ENCODE measurements around the gene TREML1. TPM values are rescaled to one million over a fixed set of nuclear protein-coding genes. Genes with fewer than 3 reads are reported as not detected.
"Not testable (repeated sequence)": the region's sequence is repeated elsewhere in the genome, so short reads cannot be mapped to it uniquely, and the experiment has no call there.

Gene TREML1
- total RNA-seq, 1 donor from 2014 or later: not detected

DNA sequence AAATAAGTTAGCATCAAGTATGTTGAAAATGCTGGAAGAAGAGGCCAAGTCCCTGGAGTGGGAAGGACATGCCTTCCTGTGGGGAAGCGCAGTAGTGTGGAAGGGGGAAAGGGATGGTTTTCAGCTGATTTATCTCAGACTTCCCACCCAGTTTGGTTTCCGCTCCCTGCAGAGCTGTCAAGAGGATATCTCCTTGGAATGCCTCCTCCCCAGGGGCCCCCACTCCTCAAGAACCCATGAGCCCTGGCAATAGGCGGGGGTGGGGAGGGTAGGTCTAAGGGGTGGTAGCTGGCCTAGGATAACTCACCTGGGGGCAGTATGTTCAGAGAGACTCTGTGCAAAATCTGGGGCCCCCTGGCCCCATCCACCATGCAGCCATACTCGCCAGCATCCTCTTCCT is 696 bp downstream of the TREML1 start:
- H3K27ac Mint-ChIP-seq: no peak overlapping the region
- no peak overlapping the region for H3K4me3 Mint-ChIP-seq
- DNase-seq: no peak
- peaks cover 17% of the 10 kb centered on the region for H3K27me3 Mint-ChIP-seq
- intact Hi-C loops (cut with micrococcal nuclease): no loop called here
- H3K9me3 Mint-ChIP-seq: no peaks in the 10 kb centered on the region
- no peaks in the 10 kb centered on the region for H3K36me3 Mint-ChIP-seq (ENCODE audit: low read depth)
- peaks cover 7% of the 10 kb centered on the region for H3K4me1 Mint-ChIP-seq

DNA sequence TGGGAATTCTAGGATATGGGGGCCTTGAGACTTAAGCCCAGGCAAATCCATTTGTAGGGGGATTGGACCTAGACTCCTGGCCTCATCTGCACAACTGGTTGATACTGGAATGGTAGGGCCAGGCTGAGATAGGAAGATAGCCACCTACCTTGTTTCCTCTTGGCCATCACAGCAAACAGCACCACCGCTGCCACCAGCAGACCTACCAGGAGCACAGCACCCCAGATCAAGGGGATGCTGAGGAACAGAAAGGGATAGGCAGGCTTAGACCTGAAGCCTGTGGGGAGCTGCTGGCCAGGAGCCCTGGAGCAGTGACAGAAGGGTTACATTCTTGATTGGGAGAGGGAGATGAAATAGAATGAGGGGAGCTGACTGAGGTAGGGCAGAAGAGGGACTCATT is 3.5 kb downstream of the TREML1 start:
- Mint-ChIP-seq H3K27me3 (peaks cover 8% of the 10 kb centered on the region), H3K4me1 (peaks cover 22% of the 10 kb centered on the region), H3K9me3 (no peaks in the 10 kb centered on the region), H3K4me3 (no peak overlapping the region), H3K36me3 (ENCODE audit: low read depth) (peaks cover 2% of the 10 kb centered on the region), H3K27ac (no peak overlapping the region)
- intact Hi-C loops (cut with micrococcal nuclease): no loop called here
- DNase-seq: no peak

DNA sequence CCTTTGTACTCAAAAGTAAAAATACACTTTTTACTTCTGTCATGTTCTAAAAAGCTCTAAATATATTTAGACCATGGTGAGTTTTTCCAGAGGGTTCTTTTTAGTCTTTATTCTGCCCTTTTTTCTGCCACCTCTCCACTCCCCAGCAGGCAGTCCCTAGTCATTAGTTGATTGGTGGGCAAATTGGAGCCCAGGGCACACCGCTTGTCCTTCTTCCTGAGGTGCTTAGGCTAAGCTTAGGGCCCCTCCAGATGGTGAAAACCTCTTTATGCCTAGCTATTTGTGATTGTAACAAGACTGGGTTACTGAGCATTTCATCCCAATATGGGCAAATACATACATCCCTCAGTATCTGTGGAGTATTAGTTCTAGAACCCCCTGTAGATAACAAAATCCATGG is 6.2 kb downstream of the TREML1 start:
- no peak overlapping the region for H3K27ac Mint-ChIP-seq
- H3K27me3 Mint-ChIP-seq: no peaks in the 10 kb centered on the region
- intact Hi-C loops (cut with micrococcal nuclease): no loop called here
- no peaks in the 10 kb centered on the region for H3K9me3 Mint-ChIP-seq
- peaks cover 20% of the 10 kb centered on the region for H3K4me1 Mint-ChIP-seq
- H3K36me3 Mint-ChIP-seq (ENCODE audit: low read depth): peaks cover 5% of the 10 kb centered on the region
- no peak for DNase-seq
- peak overlapping the region; percentile 33 for H3K4me3 Mint-ChIP-seq

DNA sequence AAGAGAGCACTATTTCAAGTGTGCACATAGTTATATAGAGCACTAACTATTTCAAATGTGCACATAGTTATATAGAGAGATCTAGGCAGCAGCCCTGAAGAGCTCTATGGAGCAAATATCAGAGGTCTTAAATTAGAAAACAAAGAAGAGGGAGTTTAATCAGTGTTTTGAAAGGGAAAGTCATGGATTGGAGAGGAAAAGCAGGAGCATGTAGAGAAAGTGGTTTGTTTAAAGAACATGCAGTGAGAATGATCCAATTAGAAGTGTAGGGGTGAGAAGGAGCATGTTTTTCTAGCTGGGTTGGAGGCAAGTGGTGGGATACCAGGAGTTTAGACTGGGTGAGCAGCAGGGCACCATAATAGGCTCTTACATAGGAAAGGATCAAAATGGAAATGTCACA is 17.2 kb downstream of the TREML1 start:
- intact Hi-C loops (cut with micrococcal nuclease): no loop called here
- no peaks in the 10 kb centered on the region for H3K9me3 Mint-ChIP-seq
- no peak overlapping the region for H3K4me3 Mint-ChIP-seq
- H3K4me1 Mint-ChIP-seq: no peaks in the 10 kb centered on the region
- H3K27me3 Mint-ChIP-seq: no peaks in the 10 kb centered on the region
- DNase-seq: no peak
- no peak overlapping the region for H3K27ac Mint-ChIP-seq
- H3K36me3 Mint-ChIP-seq (ENCODE audit: low read depth): peaks cover 4% of the 10 kb centered on the region

DNA sequence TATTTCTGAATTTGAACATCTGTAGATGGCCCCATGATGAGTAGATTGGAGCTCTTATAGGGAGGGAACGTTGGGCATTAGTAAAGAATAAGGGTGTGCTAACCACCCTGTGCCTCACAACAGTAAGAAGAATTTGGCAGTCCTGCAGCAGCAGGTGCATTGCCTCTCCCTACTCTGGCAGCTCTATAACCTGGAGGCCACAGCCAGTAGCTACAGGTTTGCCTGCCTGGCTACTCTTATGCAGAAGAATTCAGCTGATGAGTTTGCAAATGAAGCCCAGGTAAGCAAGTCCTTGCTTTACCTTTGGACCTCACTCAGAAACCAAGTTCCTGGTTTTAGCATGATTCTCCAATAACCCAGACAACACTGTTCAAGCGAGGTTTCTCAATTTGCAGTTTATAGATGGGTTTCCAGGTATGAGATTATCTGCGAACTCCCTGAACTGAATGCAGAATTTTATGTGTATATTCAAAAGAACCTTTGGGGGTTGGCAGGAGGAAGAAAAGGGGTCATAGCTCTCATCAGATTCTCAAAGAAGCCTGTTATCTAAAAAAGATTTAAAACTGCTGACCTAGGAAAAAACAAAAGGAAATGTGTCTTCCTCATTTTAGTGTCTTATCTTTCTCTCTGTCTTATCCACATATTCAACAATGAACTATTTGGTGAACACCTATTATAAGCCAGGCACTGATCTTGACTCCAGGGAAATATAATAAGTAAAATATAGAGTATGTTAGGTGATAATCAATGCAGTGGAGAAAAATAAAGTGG is 18.9 kb downstream of the TREML1 start:
- Mint-ChIP-seq H3K4me1 (no peaks in the 10 kb centered on the region), H3K4me3 (no peak overlapping the region), H3K36me3 (ENCODE audit: low read depth) (peaks cover 2% of the 10 kb centered on the region), H3K27ac (no peak overlapping the region), H3K27me3 (no peaks in the 10 kb centered on the region), H3K9me3 (no peaks in the 10 kb centered on the region)
- DNase-seq: no peak
- intact Hi-C loops (cut with micrococcal nuclease): no loop called here

DNA sequence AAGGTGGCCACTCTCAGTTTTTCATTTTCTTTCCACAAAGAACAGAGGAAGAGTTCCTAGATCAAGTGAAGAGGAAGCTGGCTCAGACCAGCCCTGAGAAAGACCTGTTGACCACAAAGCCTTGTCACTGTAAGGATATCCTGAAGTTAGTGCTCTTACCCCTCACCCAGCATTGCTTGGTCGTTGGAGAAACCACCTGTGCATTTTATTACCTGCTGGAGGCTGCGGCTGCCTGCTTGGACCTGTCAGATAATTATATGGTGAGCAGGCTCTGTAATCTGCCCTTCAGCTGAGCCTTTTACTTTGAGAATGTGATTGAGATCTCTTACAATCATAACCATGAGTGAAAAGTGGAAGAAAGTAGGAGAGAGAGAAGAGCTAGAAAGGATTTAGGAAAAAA is 21.9 kb downstream of the TREML1 start:
- H3K9me3 Mint-ChIP-seq: no peaks in the 10 kb centered on the region
- no peak overlapping the region for H3K4me3 Mint-ChIP-seq
- H3K4me1 Mint-ChIP-seq: no peaks in the 10 kb centered on the region
- H3K27ac Mint-ChIP-seq: no peak overlapping the region
- intact Hi-C loops (cut with micrococcal nuclease): no loop called here
- no peak for DNase-seq
- no peaks in the 10 kb centered on the region for H3K27me3 Mint-ChIP-seq
- peaks cover 5% of the 10 kb centered on the region for H3K36me3 Mint-ChIP-seq (ENCODE audit: low read depth)

DNA sequence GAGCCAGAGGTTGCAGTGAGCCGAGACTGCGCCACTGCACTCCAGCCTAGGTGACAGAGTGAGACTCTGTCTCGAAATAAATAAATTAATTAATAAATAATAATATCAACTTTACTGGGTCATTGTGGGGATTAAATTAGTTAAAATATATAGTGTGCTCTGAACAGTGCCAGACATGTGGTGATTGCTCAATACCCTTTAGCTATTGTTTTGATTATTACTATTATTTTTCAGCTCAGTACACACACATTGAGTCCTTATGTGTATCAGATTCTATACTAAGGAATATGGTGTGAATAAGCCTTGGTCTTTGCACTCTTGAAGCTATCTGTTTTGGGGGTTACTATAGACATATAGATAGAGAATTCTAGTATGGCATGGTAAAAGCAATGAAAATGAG is 28.9 kb downstream of the TREML1 start:
- Mint-ChIP-seq H3K4me1 (no peaks in the 10 kb centered on the region), H3K9me3 (no peaks in the 10 kb centered on the region), H3K4me3 (no peak overlapping the region), H3K27me3 (no peaks in the 10 kb centered on the region), H3K27ac (no peak overlapping the region), H3K36me3 (ENCODE audit: low read depth) (peaks cover 5% of the 10 kb centered on the region)
- no peak for DNase-seq
- intact Hi-C loops (cut with micrococcal nuclease): no loop called here

DNA sequence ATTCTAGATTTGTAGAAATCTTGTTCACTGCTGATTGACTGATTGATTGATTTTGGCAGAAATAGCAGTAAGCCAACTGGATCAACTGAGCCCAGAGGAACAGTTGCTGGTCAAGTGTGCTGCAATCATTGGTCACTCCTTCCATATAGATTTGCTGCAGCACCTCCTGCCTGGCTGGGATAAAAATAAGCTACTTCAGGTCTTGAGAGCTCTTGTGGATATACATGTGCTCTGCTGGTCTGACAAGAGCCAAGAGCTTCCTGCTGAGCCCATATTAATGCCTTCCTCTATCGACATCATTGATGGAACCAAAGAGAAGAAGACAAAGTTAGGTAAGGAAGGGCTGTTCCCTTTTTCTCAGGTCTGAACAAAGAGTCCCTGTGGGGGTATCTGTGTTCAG is 31.2 kb downstream of the TREML1 start:
- no peak for DNase-seq
- no peak overlapping the region for H3K27ac Mint-ChIP-seq
- no peaks in the 10 kb centered on the region for H3K4me1 Mint-ChIP-seq
- peaks cover 2% of the 10 kb centered on the region for H3K36me3 Mint-ChIP-seq (ENCODE audit: low read depth)
- no peak overlapping the region for H3K4me3 Mint-ChIP-seq
- intact Hi-C loops (cut with micrococcal nuclease): no loop called here
- H3K27me3 Mint-ChIP-seq: no peaks in the 10 kb centered on the region
- H3K9me3 Mint-ChIP-seq: no peaks in the 10 kb centered on the region

DNA sequence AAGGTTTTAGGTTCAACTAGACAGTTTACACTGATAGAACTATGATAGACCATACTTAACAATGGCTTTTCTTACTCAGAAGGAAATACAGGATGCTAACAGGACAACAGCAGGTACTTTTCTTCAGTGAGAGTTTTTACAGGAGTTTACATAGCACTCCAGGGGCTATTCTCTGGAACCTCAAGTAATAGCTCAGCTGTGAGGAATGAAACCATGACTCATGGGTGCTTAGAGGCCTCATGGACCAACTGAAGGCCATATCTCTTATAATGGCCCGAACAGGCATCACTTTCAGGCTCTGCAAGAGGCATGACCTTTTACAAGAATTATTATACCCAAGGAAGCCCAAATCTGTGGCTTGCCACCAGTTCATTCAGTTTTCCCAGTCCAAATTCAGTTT is 31.8 kb downstream of the TREML1 start:
- intact Hi-C loops (cut with micrococcal nuclease): no loop called here
- Mint-ChIP-seq H3K4me3 (no peak overlapping the region), H3K9me3 (no peaks in the 10 kb centered on the region), H3K27me3 (no peaks in the 10 kb centered on the region), H3K4me1 (no peaks in the 10 kb centered on the region), H3K27ac (no peak overlapping the region), H3K36me3 (ENCODE audit: low read depth) (peaks cover under 1% of the 10 kb centered on the region)
- no peak for DNase-seq

DNA sequence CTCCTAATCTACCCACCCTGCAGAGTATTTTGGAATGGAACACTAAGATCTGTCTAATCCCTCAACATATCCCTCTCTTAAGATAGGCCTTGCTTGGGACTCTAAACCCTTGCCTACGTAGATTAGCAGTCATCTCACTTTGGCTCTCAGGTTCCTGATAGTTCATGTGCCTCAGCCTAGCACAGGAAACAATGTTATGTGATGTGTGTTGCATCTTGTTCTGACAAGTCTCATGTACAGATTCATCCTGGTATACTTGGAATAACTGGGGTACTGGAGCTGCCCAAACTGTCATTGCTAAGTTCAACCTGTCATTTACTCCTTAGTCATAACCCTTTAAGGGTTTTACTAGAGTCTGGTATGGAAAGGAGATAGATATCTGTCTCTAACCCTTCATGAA is 34.1 kb downstream of the TREML1 start:
- intact Hi-C loops (cut with micrococcal nuclease): no loop called here
- no peaks in the 10 kb centered on the region for H3K9me3 Mint-ChIP-seq
- no peaks in the 10 kb centered on the region for H3K36me3 Mint-ChIP-seq (ENCODE audit: low read depth)
- H3K27ac Mint-ChIP-seq: no peak overlapping the region
- H3K4me1 Mint-ChIP-seq: no peaks in the 10 kb centered on the region
- no peak for DNase-seq
- no peaks in the 10 kb centered on the region for H3K27me3 Mint-ChIP-seq
- H3K4me3 Mint-ChIP-seq: no peak overlapping the region

DNA sequence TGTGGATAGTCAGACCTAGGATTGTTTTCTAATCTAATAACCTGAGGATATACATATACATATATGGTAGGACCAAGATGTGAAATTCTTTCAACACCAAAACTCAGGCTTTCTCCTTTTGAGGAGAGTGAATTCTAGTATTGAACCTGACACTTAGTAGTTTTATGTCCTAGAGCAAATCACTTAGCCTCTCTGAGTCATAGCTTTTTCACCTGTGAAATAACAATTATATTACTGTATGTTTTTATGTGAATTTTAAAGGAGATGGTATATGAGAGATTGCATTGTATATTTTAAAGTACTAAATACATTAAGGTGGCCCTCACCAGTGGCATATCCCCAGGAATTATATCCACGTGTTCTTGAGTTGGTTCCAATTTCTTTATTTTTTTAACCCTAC is 34.6 kb downstream of the TREML1 start:
- H3K27ac Mint-ChIP-seq: no peak overlapping the region
- intact Hi-C loops (cut with micrococcal nuclease): no loop called here
- no peak overlapping the region for H3K4me3 Mint-ChIP-seq
- H3K4me1 Mint-ChIP-seq: no peaks in the 10 kb centered on the region
- DNase-seq: no peak
- no peaks in the 10 kb centered on the region for H3K9me3 Mint-ChIP-seq
- H3K27me3 Mint-ChIP-seq: no peaks in the 10 kb centered on the region
- no peaks in the 10 kb centered on the region for H3K36me3 Mint-ChIP-seq (ENCODE audit: low read depth)

DNA sequence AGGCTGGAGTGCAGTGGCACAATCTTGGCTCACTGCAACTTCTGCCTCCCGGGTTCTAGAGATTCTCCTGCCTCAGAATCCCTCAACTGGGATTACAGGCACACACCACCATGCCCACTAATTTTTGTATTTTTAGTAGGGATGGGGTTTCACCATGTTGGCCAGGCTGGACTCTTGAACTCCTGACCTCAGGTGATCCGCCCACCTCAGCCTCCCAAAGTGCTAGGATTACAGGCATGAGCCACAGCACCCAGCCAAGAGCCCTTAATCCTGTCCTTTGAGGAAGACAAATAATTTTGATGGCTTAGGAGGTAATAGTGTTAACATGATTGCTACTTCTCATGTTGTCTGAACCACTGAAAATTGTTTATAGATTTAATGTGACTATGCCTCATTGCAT is 39.1 kb downstream of the TREML1 start:
- H3K27me3 Mint-ChIP-seq; H3K36me3 Mint-ChIP-seq (ENCODE audit: low read depth); DNase-seq; H3K4me3 Mint-ChIP-seq; intact Hi-C loops (cut with micrococcal nuclease); H3K9me3 Mint-ChIP-seq; H3K27ac Mint-ChIP-seq; H3K4me1 Mint-ChIP-seq: not testable (repeated sequence)

DNA sequence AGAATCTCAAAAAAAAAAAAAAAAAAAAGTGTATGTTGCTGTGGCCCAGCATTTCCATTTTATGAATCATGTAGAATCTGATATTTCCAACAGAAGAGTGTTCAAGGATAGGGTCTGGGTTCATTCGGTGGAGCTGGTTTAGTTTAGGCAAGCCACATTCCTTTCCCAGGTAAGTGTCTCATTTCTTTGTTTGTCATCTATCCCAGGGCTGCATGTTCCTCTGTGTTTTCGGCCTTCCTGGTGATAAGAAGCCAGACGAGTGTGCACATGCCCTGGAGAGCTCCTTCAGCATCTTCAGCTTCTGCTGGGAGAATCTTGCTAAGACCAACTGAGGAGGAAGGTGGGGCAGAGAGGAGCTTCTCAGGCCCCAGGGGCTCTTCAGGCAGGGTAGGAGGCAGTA is 43.1 kb downstream of the TREML1 start:
- Mint-ChIP-seq H3K9me3 (no peaks in the 10 kb centered on the region), H3K27me3 (no peaks in the 10 kb centered on the region), H3K27ac (no peak overlapping the region), H3K36me3 (ENCODE audit: low read depth) (no peaks in the 10 kb centered on the region), H3K4me3 (no peak overlapping the region), H3K4me1 (no peaks in the 10 kb centered on the region)
- no peak for DNase-seq
- intact Hi-C loops (cut with micrococcal nuclease): no loop called here

DNA sequence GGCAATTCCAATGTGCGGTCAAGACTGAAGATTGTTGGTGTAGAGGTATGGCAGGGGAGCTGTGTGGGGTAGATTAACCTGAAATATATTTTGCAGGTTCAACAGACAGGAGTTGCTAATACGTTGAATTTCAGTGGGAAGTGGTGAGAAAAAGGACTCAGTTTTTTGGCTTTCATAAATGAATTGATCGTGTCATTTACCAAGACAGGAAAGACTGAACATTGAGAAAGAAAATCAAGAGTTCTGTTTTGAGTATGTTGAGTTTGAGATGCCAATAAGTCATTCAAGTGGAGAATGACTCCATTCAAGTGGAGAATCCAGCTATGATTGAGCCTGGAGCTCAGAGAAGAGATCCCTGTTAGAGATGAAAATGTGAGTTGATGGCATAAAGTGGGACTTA is 50.3 kb downstream of the TREML1 start:
- Mint-ChIP-seq H3K27ac (no peak overlapping the region), H3K4me3 (no peak overlapping the region), H3K4me1 (no peaks in the 10 kb centered on the region), H3K36me3 (ENCODE audit: low read depth) (peaks cover 20% of the 10 kb centered on the region), H3K27me3 (no peaks in the 10 kb centered on the region), H3K9me3 (no peaks in the 10 kb centered on the region)
- intact Hi-C loops (cut with micrococcal nuclease): no loop called here
- no peak for DNase-seq

DNA sequence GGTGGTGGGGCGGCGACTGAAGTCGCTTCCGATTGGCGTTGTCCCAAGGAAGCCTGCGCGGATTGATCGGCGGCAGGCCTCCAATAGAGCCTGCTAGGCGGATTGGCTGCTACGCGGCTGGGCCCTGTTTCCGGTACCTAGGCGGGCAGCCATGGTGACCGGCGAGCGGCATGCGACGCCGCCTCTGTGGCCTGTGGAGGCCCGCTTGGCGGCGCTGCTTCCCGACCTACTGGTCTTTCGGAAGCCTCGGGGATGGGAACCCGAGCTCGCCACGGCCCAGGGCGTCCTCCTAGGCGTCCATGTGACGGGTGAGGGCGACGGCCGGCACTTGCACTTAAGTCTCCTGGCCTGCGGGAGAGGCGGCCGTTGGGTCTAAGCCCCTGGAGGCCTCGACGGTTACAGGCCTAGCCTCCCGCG is 53.3 kb downstream of the TREML1 start:
- intact Hi-C loops (cut with micrococcal nuclease): no loop called here
- Mint-ChIP-seq H3K36me3 (ENCODE audit: low read depth) (peaks cover 45% of the 10 kb centered on the region), H3K9me3 (no peaks in the 10 kb centered on the region), H3K27me3 (no peaks in the 10 kb centered on the region), H3K27ac (no peak overlapping the region), H3K4me3 (no peak overlapping the region), H3K4me1 (no peaks in the 10 kb centered on the region)
- no peak for DNase-seq
